Adrenal gland (tissue), 5 donors: ENCODE results near the gene RASA3.

Experiments
- CTCF ChIP-seq, 6 experiments: fragments of 450-650 bp in 4 of 6; fragments of 200-600 bp in 2 of 6; sonication (generic) in 1 of 6; IDR thresholded peaks; 1 replicate in 5 of 6; 2 replicates in 1 of 6; pipeline versions ENCODE4 v1.5.1 to v1.8.0; 2016 to 2021; ENCODE audit warnings: antibody characterized with exemption in 6 of 6, mild to moderate bottlenecking in 2 of 6, moderate library complexity in 1 of 6
- POLR2A ChIP-seq, 2 donors: fragments of 450-650 bp; IDR thresholded peaks; one replicate each; pipeline ENCODE4 v1.6.1; 2017; ENCODE audit warnings: antibody characterized with exemption in 2 of 2, mild to moderate bottlenecking in 2 of 2, moderate library complexity in 1 of 2
- donor health status: DM: no; HTN: no; CAD: no.

- TF ChIP-seq POLR2A (IDR thresholded peaks at IDR 0.05) (no peak), CTCF (IDR thresholded peaks at IDR 0.05) (no peak)
Measured at GRCh38 chr13:113946409-113947181, 185.8 kb downstream of the RASA3 start.
